ENCODE results near the gene TVP23A.

The TVP23A gene

GRCh38 chr16:10817963-10818941 lies at the start of gene TVP23A:
TVP23A (minus strand) TSS chr16:10818794; CDS start chr16:10818493, 301 bp downstream.
- no peak for DNase-seq (ENCODE audit: low read depth in 2 of 2)

DNA sequence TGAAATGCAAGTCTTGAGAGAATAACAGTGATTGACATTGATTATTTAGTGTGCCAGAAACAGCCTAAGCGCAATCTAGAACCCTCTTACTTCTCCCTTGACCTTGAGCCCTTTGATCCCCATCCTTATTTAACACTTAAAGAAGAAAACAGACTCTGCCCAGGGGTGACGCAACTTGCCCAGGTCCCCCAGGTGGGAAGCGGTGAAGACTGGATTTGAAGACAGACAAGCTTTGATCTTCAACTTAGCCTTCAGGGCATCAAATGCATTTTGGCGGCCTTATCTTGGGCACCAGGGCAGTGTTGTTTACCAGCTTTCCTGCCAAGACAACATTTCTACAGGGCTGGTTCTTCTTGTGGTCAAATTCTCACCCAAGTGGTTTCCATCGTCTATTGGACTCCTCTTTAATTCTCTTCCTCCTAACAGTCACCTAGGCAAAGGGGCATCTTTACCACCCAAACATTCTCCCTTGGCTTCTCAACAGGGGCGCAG lies 49.6 kb upstream of the TVP23A start:
- no peak for DNase-seq (ENCODE audit: low read depth in 2 of 2)

DNA sequence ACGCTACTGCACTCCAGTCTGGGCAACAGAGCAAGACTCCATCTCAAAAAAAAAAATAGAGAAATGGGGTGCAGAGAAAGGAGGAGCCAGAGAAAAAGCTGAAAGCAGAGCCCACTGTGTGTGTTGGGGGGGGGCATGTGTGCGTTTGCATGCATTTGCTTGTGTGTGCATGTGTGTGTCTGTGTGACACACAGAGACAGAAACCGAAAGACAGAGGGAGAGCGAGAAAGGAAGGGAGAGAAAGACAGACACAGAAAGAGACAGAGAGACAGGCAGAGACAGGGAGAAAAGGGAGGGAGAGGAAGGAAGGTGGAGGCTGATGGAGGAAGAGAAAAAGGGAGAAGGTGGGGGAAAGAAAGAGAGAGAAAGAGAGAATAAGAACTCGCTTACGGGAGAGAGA lies 48.6 kb upstream of the TVP23A start:
- no peak for DNase-seq (ENCODE audit: low read depth in 2 of 2)

GRCh38 chr16:10865991-10866966 lies 47.7 kb upstream of the TVP23A start:
- DNase-seq (ENCODE audit: low read depth in 2 of 2): no peak

DNA sequence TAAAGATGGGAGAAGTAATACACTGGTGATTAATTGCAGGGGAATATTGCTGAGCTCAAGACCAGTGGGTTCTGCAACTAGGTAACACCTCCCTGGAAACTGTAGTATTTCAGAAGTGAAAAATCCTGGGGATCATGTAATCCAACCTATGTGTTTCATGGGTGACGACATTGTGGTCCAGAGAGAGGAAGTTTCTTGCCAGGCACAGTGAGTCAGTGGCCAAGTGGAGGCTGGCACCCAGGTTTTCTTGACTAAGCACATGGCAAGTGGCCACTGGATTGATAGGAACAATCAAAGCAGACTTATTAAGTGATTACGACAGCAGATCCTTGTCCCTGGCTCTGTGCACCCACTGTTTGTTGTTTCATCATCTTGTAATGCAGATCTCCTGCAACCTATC lies 43.8 kb upstream of the TVP23A start:
- no peak for DNase-seq (ENCODE audit: low read depth in 2 of 2)

DNA sequence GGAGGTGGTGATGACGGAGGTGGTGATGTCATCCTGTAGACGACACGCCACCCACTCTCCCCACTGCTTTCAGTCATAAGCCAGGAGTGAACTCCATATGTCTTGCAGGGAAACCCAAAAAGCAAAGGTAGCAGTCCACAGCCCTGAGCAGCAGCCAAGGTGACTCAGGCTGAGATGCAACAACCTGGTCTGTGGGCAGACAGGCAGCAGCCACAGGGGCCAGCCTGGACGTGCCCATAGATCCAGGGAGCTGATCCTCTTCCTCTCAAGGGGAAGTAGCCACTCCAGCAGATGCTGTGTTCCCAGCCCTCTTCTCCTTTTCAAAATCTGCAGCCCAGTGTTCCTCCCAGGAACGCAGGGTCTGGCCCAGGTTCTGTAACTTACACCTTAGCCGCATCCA lies 41.1 kb upstream of the TVP23A start:
- DNase-seq (ENCODE audit: low read depth in 2 of 2): no peak

DNA sequence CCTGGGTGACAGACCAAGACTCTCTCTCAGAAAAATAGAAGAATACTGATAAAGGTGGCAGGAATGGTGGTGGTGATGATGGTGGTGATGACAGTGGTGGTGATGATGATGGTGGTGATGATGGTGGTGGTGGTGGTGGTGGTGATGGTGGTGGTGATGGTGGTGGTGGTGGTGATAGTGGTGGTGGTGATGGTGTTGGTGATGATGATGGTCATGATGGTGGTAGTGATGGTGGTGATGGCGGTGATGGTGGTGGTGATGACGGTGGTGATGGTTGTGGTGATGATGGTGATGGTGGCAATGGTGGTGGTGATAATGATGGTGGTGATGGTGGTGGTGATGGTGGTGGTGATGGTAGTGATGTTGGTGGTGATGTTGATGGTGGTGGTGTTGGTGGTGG lies 40.4 kb upstream of the TVP23A start:
- DNase-seq (ENCODE audit: low read depth in 2 of 2): no peak

DNA sequence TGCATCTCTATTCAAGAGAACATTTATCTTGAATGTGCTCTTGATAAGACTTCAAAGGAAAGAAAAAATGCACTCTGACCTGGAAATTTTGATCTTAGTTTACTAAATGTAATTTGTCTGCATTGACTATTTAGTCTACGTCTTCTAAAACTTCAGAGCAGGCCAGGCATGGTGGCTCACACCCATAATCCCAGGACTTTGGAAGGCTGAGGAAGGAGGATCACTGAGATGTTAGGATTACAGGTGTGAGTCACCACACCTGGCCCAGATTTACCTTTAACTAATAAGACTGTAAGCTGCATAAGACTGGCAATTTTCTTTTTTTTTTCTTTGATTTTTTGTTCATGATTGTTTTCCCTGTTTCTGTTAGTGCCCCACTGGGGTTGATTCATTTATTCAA lies 39.6 kb upstream of the TVP23A start:
- DNase-seq (ENCODE audit: low read depth in 2 of 2): no peak

DNA sequence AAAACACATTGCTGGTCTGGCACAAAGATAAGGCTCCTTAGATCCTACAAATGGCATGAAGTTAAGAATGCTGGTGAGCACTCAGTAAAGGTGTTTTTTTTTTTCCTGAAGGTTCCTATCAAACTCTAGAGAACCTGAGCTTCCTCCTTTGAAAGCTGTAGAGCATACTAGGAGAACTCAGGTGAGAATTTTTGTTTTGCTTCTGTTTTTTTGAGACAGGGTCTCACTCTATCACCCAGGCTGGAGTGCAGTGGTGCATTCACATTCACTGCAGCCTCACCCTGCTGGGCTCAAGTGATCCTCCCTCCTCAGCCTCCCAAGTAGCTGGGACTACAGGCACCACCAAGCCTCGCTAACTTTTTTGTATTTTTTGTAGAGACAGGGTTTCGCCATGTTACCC lies 37.4 kb upstream of the TVP23A start:
- no peak for DNase-seq (ENCODE audit: low read depth in 2 of 2)

GRCh38 chr16:10852948-10853347 lies 34.4 kb upstream of the TVP23A start:
- no peak for DNase-seq (ENCODE audit: low read depth in 2 of 2)

GRCh38 chr16:10852286-10852685 lies 33.7 kb upstream of the TVP23A start:
- no peak for DNase-seq (ENCODE audit: low read depth in 2 of 2)

DNA sequence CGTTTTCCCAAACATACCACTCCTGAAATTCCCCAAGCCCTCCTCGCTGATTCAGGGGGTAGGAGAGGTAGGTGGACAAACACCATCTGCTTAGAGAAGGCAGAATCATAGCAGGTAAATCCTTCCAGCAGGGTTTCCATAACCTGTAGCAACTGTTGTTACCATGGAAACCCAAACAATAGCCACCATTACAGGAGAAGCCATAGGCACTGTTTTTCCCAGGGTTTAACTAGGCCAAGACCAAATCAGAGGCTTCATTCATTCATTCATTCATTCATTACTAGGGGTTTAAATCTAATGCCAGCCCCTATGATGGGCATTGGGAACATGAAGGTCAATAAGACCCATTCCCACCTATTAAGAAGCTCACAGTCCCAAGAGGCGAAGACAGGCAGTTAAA lies 32.9 kb upstream of the TVP23A start:
- DNase-seq (ENCODE audit: low read depth in 2 of 2): no peak

- DNase-seq (ENCODE audit: low read depth in 2 of 2): no peak
Measured at GRCh38 chr16:10850478-10850850, 31.9 kb upstream of the TVP23A start.

- DNase-seq (ENCODE audit: low read depth in 2 of 2): no peak
Measured at GRCh38 chr16:10849736-10850477, 31.3 kb upstream of the TVP23A start.

- DNase-seq (ENCODE audit: low read depth in 2 of 2): no peak
Measured at GRCh38 chr16:10847176-10847575, 28.6 kb upstream of the TVP23A start.

GRCh38 chr16:10846213-10846998 lies 27.8 kb upstream of the TVP23A start:
- no peak for DNase-seq (ENCODE audit: low read depth in 2 of 2)

GRCh38 chr16:10840703-10841102 lies 22.1 kb upstream of the TVP23A start:
- DNase-seq (ENCODE audit: low read depth in 2 of 2): no peak

- DNase-seq (ENCODE audit: low read depth in 2 of 2): no peak
Measured at GRCh38 chr16:10839279-10839666, 20.7 kb upstream of the TVP23A start.

DNA sequence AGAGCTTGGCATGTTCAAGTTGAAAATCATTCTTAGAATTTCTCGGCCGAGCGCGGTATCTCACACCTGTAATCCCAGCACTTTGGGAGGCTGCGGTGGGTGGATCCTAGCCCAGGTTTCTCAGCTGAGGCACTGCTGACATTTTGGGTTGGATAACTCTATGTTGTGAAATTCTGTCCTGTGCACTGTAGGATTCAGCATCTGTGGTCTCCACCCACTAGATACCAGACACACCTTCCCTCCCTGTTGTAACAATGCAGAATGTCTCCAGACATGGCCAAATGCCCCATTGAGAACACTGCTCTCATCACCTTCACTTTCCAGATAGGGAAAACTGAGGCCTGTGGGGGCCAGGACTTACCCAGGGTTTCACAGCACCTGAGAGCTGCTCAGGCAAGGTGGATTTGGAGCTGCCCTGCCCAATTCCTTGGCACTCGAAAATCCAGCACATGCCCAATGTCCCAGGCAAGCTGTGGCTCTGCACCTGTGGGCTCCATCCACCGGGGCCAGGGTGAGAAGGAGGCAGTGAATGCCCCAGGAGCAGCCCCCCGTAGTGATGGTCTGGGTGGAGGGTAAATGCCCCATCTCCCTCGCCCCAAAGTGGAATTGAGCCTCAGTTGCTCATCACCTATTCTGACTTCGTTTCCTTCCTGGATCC lies 20.2 kb upstream of the TVP23A start:
- DNase-seq (ENCODE audit: low read depth in 2 of 2): no peak

GRCh38 chr16:10836174-10836853 lies 17.7 kb upstream of the TVP23A start:
- DNase-seq (ENCODE audit: low read depth in 2 of 2): no peak

Measured in activated CD8-positive, alpha-beta memory T cell treated with anti-CD3 and anti-CD28 coated beads for 4 hours (primary cell).